HFF-Myc (cell line): ENCODE measurements around the gene SYNJ1.

ENCODE experiments used
- DNase-seq: peaks from one replicate; pipeline ENCODE4 v3.0.0-alpha.2; 2011; ENCODE audit warnings: low read depth; ENCODE audit errors: extremely low read depth
- H3K4me3 ChIP-seq: replicated peaks from 2 replicates; pipeline ENCODE4 v1.5.1; 2011; ENCODE audit warnings: low read depth, mild to moderate bottlenecking, control low read depth, low read length
- TF ChIP-seq, protein P1 (sequence below): IDR thresholded peaks from 2 replicates; pipeline ENCODE4 v1.5.1; 2012; ENCODE audit warnings: mild to moderate bottlenecking, low read depth, low read length, control low read depth; ENCODE audit errors: missing control alignments

Gene SYNJ1

DNA sequence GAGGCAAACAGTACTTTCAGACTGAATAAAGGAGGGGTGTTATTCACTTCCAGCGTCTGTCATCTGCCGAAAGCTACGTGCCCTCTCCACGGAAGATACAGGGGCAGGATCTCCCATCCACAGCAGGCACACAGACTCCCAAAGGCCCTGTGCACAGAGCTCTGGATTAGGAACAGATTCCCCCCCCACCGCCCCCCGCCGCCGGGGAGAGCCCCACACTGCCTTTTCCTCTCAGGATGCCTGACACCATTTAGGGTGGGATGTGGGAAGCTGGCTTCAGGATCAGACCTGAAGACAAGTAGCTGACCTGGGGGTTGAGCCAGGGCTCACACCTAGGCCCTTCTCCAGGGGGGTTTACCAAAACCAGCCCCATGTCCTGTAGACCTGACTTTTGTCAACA is 134.1 kb downstream of the SYNJ1 start:
- TF ChIP-seq, protein P1, sequence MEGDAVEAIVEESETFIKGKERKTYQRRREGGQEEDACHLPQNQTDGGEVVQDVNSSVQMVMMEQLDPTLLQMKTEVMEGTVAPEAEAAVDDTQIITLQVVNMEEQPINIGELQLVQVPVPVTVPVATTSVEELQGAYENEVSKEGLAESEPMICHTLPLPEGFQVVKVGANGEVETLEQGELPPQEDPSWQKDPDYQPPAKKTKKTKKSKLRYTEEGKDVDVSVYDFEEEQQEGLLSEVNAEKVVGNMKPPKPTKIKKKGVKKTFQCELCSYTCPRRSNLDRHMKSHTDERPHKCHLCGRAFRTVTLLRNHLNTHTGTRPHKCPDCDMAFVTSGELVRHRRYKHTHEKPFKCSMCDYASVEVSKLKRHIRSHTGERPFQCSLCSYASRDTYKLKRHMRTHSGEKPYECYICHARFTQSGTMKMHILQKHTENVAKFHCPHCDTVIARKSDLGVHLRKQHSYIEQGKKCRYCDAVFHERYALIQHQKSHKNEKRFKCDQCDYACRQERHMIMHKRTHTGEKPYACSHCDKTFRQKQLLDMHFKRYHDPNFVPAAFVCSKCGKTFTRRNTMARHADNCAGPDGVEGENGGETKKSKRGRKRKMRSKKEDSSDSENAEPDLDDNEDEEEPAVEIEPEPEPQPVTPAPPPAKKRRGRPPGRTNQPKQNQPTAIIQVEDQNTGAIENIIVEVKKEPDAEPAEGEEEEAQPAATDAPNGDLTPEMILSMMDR = no peak
- H3K4me3 ChIP-seq = no peak overlapping the region

DNA sequence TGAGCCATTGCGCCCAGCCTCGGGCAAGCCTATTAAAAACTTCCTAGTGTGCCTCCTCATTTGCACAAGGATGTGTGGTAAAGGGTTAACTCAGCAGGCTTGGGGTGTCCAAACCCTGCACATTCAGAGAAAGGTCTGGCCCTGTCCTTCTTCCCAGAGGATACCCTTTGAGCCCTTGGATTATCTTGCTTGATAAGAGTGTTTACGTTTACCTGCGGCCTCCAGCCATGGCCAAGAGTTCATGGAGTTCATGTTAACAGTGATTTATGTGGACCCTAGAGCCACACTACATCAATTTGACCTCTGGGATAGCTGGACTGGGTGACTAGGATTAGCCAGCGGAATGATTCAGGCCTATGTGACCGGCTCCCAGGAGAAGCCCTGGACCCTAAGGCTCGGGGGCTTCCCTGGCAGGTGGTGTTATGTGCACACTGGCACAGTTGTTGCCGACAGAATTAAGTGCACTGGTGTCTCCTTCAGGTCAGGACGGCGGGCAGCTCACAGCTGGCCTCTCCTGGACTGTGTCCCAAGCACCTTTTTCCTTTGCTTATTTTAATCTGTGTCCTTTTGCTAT is 134.8 kb downstream of the SYNJ1 start:
- TF ChIP-seq, protein P1 = no peak
- DNase-seq = no peak
- H3K4me3 ChIP-seq = no peak overlapping the region

More for the DNA sequence above, 134.1 kb downstream of the SYNJ1 start:
- DNase-seq = no peak

DNA sequence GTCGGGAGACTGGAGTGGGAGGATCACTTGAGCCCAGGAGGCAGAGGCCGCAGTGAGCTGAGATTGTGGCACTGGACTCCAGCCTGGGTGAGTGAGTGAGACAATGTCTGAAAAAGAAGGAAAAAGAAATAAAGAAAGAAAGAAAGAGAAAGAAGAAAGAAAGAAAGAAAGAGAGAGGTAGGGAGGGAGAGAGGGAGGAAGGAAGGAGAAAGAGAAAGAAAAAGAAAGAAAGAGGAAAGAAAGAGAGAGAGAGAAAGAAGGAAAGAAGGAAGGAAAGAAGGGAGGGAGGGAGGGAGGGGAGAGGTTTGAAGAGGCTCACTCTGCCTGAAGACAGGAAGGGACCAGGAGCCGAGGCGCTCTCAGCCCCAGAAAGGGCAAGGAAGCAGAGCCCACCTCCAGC is 137.7 kb downstream of the SYNJ1 start:
- DNase-seq = no peak
- H3K4me3 ChIP-seq = no peak overlapping the region
- TF ChIP-seq, protein P1 = no peak

DNA sequence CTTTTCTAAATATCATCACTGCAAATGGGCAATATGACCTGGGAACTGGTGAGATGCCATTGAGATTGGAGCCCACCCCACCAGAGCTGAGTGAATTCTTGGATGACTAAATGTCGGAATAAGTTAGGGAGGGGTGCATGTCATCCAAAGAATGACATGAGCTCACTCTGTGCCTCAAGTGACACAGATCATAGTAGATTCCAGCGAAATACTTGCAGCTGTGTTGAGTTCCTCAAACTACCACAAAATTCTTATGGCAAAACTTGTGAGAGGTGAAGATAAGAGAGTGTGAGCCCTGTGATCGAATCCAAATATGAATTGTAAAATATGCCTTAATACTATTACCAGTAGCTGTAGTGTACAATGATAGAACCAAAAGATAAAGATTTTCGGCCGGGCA is 140.2 kb downstream of the SYNJ1 start:
- no peak overlapping the region for H3K4me3 ChIP-seq
- no peak for DNase-seq
- TF ChIP-seq, protein P1 = no peak

DNA sequence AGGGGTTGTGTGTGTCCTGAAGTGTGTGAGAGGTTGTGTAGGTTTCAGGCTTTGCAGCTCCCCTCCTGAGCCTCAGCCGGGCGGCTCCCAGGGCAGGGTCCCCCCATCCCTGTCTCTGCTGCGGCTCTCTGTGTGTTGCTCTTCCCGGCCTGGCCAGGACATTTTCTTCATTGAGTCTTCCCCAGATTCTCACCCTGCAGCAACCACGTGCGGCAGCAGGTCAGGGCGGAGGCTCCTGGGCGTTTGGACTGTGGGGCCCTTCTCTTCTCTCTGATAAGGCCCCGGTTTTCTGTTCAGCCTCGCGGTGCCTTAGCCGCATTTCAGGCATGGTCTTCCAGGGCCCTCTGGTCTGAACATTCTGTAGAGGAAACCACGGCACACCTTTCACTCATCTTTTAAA is 140.7 kb downstream of the SYNJ1 start:
- DNase-seq = no peak
- TF ChIP-seq, protein P1 = no peak
- no peak overlapping the region for H3K4me3 ChIP-seq

DNA sequence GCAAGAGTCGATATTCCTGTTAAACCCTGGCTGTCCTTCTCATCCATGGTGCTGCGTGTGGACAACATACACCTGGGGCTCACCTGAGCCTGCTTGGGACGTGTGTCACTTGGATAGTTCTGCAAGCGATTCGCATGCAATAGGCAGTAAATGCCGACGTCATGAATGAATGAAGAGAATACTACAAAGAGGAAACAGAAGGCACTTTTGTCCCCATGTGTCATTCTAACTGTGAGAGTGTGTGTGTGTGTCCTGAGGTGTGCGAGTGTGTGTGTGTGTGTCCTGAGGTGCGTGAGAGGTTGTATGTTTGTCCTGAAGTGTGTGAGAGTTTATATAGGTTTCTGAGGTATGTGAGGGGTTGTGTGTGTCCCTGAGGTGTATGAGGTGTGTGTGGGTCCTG is 141.8 kb downstream of the SYNJ1 start:
- DNase-seq = no peak
- no peak overlapping the region for H3K4me3 ChIP-seq
- TF ChIP-seq, protein P1 = no peak
